ENCODE measurements around the gene SMLR1. TPM values are rescaled to one million over a fixed set of nuclear protein-coding genes. Genes with fewer than 3 reads are reported as not detected.

Gene SMLR1
- total and polyA plus RNA-seq, 2 donors from 2014 or later = 0.16 to 5.1 TPM

- no peaks in the 10 kb centered on the region for H3K4me1 ChIP-seq (ENCODE audit: control insufficient read depth in 2 of 3, insufficient read depth in 2 of 3, low read depth in 1 of 3, low read length in 3 of 3)
- H3K36me3 ChIP-seq (ENCODE audit: control insufficient read depth in 2 of 3, insufficient read depth in 3 of 3, low read length in 3 of 3) = no peaks in the 10 kb centered on the region
- no peak overlapping the region for H3K27ac ChIP-seq (ENCODE audit: low read depth in 2 of 2, low read length in 2 of 2)
- intact Hi-C loops (cut with DNase I) = no loop called here
- H3K27me3 ChIP-seq (ENCODE audit: control insufficient read depth, insufficient read depth, low read length) = no peaks in the 10 kb centered on the region
- no peak for FAIRE-seq
- H3K4me3 ChIP-seq (ENCODE audit: low read length in 3 of 3) = no peak overlapping the region
- no peak for TF ChIP-seq CTCF (IDR thresholded peaks at IDR 0.05; ENCODE audit: borderline replicate concordance, extremely low read depth, insufficient read depth)
- peaks cover 0 to 4% (median 0%) of the 10 kb centered on the region in 3 donors for H3K9me3 ChIP-seq (ENCODE audit: control insufficient read depth in 2 of 3, insufficient read depth in 1 of 3, low read length in 3 of 3)
- DNase-seq = no peak
- no peak overlapping the region for H3K9ac ChIP-seq (ENCODE audit: low read length in 3 of 3)
Measured at GRCh38 chr6:130780122-130780521, 47.1 kb upstream of the SMLR1 start.

GRCh38 chr6:130781557-130781956, 45.6 kb upstream of the SMLR1 start:
- Histone ChIP-seq H3K4me1 (ENCODE audit: control insufficient read depth in 2 of 3, insufficient read depth in 2 of 3, low read depth in 1 of 3, low read length in 3 of 3) (no peaks in the 10 kb centered on the region), H3K36me3 (ENCODE audit: control insufficient read depth in 2 of 3, insufficient read depth in 3 of 3, low read length in 3 of 3) (no peaks in the 10 kb centered on the region), H3K9ac (ENCODE audit: low read length in 3 of 3) (no peak overlapping the region), H3K27me3 (ENCODE audit: control insufficient read depth, insufficient read depth, low read length) (no peaks in the 10 kb centered on the region), H3K4me3 (ENCODE audit: low read length in 3 of 3) (no peak overlapping the region), H3K9me3 (ENCODE audit: control insufficient read depth in 2 of 3, insufficient read depth in 1 of 3, low read length in 3 of 3) (peaks cover 0 to 4% (median 0%) of the 10 kb centered on the region in 3 donors), H3K27ac (ENCODE audit: low read depth in 2 of 2, low read length in 2 of 2) (no peak overlapping the region)
- no peak for TF ChIP-seq CTCF (IDR thresholded peaks at IDR 0.05; ENCODE audit: borderline replicate concordance, extremely low read depth, insufficient read depth)
- DNase-seq = no peak
- FAIRE-seq = no peak
- intact Hi-C loops (cut with DNase I) = no loop called here

- Histone ChIP-seq H3K36me3 (ENCODE audit: control insufficient read depth in 2 of 3, insufficient read depth in 3 of 3, low read length in 3 of 3) (no peaks in the 10 kb centered on the region), H3K27ac (ENCODE audit: low read depth in 2 of 2, low read length in 2 of 2) (no peak overlapping the region), H3K4me3 (ENCODE audit: low read length in 3 of 3) (no peak overlapping the region), H3K9me3 (ENCODE audit: control insufficient read depth in 2 of 3, insufficient read depth in 1 of 3, low read length in 3 of 3) (peaks cover 0 to 4% (median 0%) of the 10 kb centered on the region in 3 donors), H3K4me1 (ENCODE audit: control insufficient read depth in 2 of 3, insufficient read depth in 2 of 3, low read depth in 1 of 3, low read length in 3 of 3) (no peaks in the 10 kb centered on the region), H3K9ac (ENCODE audit: low read length in 3 of 3) (no peak overlapping the region), H3K27me3 (ENCODE audit: control insufficient read depth, insufficient read depth, low read length) (no peaks in the 10 kb centered on the region)
- FAIRE-seq (peak; percentile 19), DNase-seq (peak in 1 of 5 donors; percentile 39)
- intact Hi-C loops (cut with DNase I) = no loop called here
- TF ChIP-seq CTCF (IDR thresholded peaks at IDR 0.05; ENCODE audit: borderline replicate concordance, extremely low read depth, insufficient read depth) = no peak
Measured at GRCh38 chr6:130783416-130784107, 43.6 kb upstream of the SMLR1 start.
